EL (cell line): Measurements from ENCODE around the gene RIT1.
A peak's percentile ranks its signal among the peaks of the same experiment; 100 is the strongest.

Experiments used
- DNase-seq: peaks from one replicate; pipeline ENCODE4 v3.0.0-alpha.2; 2016

The RIT1 gene

DNA sequence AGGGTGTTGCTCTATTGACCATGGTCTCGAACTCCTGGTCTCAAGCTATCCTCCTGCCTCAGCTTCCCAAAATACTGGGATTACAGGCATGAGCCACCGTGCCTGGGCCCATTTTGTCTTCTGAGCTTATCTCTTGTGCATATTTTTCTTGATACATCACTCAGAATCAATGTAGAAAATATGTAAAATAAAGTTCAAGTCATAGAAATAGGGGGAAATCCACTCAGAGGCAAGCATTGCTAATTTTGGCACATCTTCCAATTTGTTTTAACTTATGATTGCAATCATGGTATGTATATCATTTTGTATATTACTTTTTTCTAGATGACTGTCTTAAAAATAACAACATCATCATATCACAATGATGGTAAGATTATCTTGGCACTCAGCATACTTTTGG is 21.6 kb downstream of the RIT1 start:
- peak; percentile 58 for DNase-seq

DNA sequence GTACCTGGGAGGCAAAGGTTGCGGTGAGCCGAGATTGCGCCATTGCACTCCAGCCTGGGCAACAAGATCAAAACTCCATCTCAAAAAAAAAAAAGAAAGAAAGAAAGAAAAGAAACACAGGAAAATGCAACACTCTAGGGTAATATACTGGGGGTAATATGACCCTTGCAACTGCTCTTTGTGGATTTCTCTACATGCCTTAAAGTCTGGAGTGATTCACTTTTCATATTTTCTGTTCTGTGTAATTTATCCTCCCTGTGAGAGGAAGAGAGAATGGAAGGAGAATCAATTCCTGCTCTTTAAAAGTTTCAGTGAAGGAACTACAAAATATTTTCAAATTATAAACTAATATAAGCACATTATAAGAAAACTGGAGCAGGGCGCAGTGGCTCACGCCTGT is 22.7 kb downstream of the RIT1 start:
- DNase-seq = no peak

- no peak for DNase-seq
These were observed 26.2 kb downstream of the RIT1 start for GRCh38 chr1:155884982-155885381.

- peak; percentile 27 for DNase-seq
These were observed 26.9 kb downstream of the RIT1 start for GRCh38 chr1:155884031-155884960.

- DNase-seq = no peak
These were observed 28.4 kb downstream of the RIT1 start for GRCh38 chr1:155882766-155883165.

DNA sequence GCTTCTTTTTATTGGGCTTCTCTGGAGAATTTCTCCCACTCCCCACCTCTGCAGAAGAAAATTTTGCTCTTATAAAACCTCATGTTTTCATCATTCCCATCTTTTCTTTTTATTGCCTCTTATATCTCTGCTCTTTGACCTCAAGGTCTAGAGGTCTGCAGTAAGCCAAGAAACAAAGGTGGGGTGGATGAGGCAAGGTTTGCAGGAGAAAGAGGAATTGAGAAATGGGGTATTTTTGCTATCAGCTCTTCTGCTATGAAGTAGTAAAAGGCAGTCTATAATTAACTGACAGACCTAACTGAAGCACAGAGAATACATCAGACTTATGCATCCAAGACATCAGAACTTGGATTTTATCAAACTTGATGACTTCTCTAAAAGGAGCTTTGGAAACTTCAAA is 28.9 kb downstream of the RIT1 start:
- no peak for DNase-seq

DNA sequence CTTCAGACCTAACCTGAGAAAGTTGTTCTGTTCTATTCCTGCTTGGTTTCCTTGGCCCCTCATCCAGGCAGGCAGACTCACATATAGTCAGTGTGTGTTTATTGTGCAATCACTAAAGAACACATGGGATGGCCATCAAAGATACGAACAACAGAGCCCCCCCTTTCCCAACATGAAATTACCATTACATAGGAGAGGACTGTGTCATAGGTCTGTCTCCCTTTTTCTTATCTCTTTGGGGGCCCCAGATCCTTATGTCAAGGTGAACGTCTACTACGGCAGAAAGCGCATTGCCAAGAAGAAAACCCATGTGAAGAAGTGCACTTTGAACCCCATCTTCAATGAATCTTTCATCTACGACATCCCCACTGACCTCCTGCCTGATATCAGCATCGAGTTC is 30.2 kb downstream of the RIT1 start:
- DNase-seq = no peak

DNA sequence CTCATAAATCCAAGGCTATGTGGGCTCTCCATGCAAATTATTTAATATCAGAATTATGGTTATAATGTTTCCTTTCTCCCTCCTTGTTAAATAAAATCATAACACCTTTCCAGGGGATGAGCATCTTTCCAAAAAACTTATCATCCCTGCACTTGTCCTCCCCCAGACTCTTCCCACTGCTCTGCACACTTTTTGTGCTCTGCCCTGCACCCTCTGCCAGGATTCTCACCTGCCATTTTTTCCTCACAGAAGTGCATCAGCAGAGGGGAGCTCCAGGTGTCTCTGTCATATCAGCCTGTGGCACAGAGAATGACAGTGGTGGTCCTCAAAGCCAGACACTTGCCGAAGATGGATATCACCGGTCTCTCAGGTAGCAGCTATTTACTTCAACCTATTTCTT is 30.9 kb downstream of the RIT1 start:
- DNase-seq = no peak

DNA sequence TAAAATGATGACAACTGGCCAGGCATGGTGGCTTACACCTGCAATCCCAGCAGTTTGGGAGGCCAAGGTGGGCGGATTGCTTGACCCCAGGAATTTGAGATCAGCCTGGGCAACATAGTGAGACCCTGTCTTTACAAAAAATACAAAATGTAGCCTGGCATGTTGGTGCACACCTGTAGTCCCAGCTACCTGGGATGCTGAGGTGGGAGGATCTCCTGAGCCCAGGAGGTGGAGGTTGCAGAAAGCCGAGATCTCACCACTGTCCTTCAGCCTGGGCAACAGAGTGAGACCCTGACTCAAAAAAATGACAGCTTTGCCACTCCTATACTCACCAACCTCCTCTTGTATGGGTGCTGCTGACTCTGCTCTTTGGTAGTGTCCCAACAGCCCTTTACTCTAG is 33.2 kb downstream of the RIT1 start:
- DNase-seq = no peak

- DNase-seq = no peak
These were observed 37.3 kb downstream of the RIT1 start for GRCh38 chr1:155873860-155874259.

DNA sequence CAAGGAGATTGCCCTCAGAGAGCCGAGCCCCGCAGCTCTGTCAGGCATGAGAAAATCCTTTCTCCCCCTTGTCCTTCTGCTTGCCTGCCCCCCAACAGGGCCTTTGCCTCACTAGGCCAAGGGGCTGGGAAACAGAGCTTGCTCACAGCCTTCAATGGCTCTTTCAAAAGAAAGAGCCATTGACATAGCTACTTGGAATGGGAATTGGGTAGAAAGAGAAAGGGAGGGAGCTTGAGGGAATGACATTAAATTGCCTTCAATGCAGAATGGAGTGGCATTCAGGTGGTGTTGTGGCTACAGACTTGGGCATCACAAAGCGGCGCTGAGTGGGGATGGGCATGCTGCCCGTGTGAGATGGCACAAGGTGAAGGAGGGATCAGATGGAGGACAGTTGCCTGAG is 38.6 kb downstream of the RIT1 start:
- no peak for DNase-seq

DNA sequence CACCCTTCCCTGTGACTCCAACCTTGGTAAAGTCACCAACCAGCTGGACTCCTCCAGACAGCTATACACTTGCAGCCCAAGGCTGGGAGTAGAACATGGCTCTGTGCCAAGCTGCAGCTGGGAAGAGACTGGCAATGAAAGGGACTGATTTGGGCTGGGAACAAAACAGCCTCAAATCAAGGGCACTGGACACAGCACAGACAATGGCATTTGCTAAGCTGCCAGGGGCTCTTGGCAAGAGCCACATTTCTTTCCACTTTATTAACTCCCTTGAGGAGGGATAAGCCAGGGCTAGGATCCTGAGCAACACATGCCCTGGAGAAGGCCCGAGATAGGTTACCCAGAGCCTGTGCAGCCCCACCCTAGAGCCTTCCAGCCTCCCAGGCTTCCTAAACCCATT is 39.8 kb downstream of the RIT1 start:
- DNase-seq = no peak

DNA sequence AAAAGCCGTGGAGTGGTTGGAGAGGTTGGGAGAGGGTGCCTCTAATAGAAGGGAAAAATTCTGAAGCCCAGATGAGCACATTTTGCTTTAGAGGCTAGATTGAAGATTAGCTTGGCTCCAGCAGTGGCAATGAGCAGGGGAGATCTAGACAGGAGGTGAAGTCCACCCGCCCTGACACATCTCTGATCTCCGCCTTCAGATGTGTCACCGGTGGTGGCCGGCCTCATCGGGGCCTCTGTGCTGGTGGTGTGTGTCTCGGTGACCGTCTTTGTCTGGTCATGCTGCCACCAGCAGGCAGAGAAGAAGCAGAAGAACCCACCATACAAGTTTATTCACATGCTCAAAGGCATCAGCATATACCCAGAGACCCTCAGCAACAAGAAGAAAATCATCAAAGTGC is 43.4 kb downstream of the RIT1 start:
- no peak for DNase-seq

DNA sequence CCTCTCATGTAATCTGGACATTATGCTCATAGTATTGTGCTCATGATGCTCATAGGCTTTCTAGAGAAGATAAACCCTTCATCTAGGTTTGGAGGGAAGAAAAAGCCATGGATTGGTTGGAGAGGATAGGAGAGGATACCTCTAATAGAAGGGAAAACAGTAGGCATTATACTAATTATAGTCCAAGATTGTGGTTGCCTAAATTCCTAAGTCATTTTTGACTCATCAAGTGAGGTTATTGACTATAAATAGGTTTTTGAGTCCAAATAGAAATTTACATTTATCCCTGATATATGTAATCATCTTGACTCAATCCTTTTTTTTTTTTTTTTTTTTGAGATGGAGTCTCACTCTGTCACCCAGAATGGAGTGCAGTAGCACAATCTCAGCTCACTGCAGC is 46.8 kb downstream of the RIT1 start:
- DNase-seq = peak; percentile 20

DNA sequence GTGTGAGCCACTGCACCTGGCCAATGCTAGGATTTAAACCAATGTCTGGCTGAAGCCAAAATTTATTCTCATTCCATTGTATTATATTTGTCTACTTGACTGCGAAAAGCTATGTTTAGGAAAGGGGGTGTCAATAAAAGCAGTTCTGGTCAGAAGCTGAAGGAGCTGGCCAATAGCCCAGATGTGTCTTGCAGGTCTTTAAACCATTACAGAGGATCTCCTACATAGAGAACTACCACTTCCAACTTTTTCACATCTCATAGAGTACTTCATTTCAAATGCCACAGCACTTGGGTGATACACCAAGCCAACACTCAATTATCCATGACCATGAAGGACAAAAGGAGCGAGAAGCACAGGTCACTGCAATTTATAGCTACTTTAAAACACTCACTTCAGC is 49.3 kb downstream of the RIT1 start:
- DNase-seq = no peak

GRCh38 chr1:155860970-155861510 is 50.1 kb downstream of the RIT1 start:
- DNase-seq = no peak

GRCh38 chr1:155859881-155860871 is 51.0 kb downstream of the RIT1 start:
- DNase-seq = peak; percentile 85

DNA sequence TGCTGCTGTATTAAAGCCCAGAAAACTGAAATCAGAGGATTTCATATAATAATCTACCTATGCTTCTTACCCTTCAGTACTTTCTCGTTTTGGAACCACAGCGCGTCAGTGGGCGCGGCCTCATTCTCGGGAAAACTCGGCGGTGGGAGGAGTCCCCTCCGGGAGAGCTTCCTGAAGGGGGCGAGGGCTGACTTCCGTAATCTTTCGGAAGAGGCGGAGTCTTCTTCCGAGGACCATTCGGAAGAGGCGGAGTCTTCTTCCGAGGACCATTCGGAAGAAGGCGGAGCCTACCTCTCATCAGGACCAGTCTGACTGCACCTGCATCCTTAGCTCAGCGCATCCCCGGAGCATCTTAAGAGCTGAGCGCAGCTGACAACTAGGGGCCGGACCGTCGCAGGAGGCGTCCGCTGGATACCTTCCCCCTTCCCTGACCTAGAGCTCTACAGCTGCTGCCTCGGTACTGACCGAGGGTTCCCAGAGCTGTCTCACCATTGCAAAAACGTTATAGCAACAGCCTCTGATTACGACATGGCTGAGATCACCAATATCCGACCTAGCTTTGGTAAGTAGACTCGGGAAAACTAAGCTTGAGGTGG is 51.8 kb downstream of the RIT1 start, which contains the start of gene SYT11:
SYT11 (plus strand) TSS at position 334 of the 596 bp plus-strand sequence; CDS start at position 529, 195 bp downstream.
- peak; percentile 96 for DNase-seq

DNA sequence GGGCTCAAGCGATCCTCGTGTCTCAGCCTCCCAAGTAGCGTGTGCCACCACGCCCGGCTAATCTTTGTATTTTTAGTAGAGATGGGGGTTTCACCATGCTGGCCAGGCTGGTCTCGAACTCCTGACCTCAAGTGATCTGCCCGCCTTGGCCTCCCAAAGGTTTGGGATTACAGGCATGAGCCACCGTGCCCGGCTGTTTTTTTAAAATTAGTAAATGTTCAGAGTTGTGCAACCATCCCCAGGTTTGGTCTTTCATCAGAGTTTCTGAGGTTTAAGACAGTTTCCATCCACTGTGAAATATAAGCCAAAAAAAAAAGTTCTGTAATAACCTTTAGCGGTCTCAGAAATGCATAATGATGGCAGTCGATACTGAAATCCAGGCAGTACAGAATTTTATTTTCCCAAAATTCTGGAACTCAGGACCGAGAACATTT is 52.3 kb downstream of the RIT1 start:
- no peak for DNase-seq

GRCh38 chr1:155856975-155857930 is 53.9 kb downstream of the RIT1 start, which contains the start of gene GON4L:
TSS of gene GON4L (minus strand) at chr1:155857214. CDS start at chr1:155853780, 3,434 bp downstream.
- DNase-seq = peak; percentile 91

DNA sequence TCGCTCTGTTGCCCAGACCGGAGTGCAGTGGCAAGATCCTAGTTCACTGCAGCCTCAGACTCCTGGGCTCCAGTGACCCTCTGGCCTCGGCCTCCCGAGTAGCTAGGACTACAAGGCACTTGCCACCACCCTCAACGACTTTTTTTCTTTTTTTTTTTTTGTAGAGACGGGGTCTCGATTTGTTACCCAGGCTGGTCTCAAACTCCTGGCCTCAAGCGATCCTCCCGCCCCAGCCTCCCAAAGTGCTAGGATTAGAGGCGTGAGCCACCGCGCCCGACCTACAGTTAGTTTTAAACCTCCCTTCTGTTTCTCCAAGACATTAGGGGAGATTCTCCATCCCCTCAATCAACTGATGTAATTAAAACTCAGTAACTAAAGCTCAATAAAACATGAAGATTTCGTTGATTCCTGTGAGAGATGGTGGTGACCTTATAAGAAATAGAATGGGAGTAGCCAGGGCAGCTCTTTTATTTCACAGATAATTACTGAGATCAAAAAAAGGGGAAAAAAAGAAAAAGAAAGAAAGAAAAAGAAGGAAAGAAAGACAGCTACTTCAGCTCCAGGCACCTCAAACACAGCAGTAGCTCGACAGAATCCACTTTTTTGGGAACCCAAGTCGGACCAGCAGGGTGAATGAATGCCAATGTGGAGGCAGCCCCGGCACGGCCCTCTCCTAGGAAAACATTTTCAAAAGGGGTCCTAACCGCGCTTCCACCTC is 54.7 kb downstream of the RIT1 start:
- no peak for DNase-seq
